ENCODE measurements around the gene KRTAP5-4.

KRTAP5-4 gene

DNA sequence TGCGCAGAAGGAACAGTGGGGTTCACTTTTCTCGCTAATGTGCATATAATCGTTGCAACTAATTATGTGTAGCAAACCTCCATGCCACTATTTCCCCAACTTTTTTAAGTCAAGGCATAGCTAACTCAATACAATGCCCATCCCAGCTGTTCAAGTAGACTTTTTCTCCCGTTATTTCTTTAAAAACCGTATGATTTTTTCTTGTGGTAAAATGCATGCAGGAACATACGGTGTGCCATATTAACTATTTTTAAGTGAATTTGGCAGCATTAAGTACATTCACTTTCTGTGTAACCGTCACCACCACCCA, 47.0 kb downstream of the KRTAP5-4 start:
- DNase-seq (ENCODE audit: low read depth), result no peak
- TF ChIP-seq, protein P1, sequence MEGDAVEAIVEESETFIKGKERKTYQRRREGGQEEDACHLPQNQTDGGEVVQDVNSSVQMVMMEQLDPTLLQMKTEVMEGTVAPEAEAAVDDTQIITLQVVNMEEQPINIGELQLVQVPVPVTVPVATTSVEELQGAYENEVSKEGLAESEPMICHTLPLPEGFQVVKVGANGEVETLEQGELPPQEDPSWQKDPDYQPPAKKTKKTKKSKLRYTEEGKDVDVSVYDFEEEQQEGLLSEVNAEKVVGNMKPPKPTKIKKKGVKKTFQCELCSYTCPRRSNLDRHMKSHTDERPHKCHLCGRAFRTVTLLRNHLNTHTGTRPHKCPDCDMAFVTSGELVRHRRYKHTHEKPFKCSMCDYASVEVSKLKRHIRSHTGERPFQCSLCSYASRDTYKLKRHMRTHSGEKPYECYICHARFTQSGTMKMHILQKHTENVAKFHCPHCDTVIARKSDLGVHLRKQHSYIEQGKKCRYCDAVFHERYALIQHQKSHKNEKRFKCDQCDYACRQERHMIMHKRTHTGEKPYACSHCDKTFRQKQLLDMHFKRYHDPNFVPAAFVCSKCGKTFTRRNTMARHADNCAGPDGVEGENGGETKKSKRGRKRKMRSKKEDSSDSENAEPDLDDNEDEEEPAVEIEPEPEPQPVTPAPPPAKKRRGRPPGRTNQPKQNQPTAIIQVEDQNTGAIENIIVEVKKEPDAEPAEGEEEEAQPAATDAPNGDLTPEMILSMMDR (conservative IDR thresholded peaks at IDR 0.05; ENCODE audit: low read length), result no peak
- no peak overlapping the region for H3K4me3 ChIP-seq (ENCODE audit: low read length)

DNA sequence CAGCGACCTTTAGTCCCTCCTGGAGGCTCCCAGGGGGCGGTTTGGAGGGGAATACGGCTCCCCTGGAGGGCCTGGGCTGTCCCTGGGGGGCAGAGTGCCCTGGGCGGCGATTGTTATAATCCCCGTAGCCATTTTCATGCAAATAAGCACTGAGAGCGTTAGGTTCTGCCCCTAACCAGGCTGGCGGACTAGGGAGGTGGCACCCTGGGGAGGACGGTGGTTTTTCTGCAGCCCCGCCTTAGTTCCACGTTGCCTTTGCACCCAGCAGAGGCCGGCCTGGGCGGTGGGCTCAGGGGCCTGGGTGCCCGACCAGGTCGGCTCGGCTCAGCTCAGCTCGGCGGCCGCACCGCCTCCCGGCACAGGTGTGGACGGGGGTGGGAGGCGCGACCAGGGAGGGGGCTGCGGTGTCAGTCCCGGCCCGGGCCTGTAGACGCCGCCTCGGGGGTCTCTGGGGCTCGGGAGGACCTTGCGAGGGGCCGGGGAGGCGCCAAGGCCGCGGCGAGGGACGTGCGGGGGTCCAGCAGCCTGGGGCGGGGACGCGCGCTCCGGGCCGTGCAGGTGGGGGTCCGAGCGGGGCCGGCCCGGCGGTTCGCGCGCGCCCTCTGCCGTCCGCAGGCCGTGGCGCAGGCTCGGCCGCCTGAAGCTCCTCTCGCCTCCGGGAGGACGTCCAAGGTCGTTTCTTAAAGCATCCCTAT, 47.6 kb downstream of the KRTAP5-4 start:
- peak; percentile 37 for DNase-seq (ENCODE audit: low read depth)
- no peak overlapping the region for H3K4me3 ChIP-seq (ENCODE audit: low read length)
- TF ChIP-seq, protein P1 (conservative IDR thresholded peaks at IDR 0.05; ENCODE audit: low read length), result peak; percentile 50

DNA sequence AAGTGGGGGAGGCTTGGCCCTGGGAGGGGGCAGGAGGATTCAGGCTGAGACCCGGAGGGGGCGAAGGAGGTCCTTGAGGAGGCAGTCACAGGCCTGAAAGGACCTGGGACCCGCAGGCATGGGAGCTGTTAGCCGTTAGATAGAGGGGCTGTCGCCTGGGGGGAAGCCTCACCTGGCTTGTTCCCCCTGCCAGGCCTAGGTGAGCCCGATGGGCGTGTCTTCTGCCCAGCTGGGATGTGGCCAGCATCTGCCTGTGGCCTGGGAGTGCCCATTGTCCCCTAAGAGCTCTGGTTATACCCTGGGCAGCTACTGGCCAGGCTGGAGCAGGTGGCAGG, 48.1 kb downstream of the KRTAP5-4 start:
- DNase-seq (ENCODE audit: low read depth), result no peak
- H3K4me3 ChIP-seq (ENCODE audit: low read length), result no peak overlapping the region
- TF ChIP-seq, protein P1 (conservative IDR thresholded peaks at IDR 0.05; ENCODE audit: low read length), result no peak

DNA sequence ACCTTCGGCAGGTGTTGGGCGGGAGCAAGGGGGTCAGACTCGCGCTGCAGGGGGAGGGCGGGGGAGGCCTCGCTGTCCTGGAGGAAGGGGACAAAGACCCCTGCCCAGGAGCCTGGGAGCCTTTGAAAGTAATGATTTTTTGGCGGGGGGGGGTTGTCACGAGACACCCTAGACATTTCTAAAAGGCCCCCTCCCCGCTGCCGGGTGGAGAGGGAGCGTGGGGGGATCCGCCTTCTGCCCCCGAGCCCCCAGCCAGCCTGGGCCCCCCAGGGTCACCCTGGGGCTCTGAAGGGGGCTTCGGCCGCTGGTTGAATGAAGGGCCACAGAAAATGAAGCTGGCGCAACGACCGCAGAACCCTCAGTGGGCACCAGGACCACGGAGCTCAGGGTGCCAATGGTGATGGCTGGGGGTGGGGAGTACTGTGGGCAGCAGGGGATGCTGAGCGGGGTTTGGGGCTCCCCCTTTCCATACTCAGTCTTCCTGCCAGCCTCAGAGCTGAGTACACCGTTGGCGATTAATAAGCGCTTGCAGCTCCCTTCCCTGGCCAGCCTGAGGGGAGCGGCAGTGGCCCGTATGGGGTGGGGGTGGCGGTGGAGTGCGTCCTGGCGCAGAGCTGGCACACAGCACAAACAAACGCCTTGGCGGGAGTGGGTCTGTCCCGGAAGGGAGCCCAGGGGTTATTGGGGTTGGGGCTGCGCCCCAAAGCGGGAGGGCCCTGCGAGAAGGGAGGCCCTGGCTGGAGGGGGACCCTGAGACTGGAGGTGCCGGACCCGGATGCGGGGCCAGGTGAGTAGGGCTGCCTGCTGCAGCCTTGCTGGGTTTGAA, 48.6 kb downstream of the KRTAP5-4 start:
- no peak overlapping the region for H3K4me3 ChIP-seq (ENCODE audit: low read length)
- TF ChIP-seq, protein P1 (conservative IDR thresholded peaks at IDR 0.05; ENCODE audit: low read length), result no peak
- no peak for DNase-seq (ENCODE audit: low read depth)

DNA sequence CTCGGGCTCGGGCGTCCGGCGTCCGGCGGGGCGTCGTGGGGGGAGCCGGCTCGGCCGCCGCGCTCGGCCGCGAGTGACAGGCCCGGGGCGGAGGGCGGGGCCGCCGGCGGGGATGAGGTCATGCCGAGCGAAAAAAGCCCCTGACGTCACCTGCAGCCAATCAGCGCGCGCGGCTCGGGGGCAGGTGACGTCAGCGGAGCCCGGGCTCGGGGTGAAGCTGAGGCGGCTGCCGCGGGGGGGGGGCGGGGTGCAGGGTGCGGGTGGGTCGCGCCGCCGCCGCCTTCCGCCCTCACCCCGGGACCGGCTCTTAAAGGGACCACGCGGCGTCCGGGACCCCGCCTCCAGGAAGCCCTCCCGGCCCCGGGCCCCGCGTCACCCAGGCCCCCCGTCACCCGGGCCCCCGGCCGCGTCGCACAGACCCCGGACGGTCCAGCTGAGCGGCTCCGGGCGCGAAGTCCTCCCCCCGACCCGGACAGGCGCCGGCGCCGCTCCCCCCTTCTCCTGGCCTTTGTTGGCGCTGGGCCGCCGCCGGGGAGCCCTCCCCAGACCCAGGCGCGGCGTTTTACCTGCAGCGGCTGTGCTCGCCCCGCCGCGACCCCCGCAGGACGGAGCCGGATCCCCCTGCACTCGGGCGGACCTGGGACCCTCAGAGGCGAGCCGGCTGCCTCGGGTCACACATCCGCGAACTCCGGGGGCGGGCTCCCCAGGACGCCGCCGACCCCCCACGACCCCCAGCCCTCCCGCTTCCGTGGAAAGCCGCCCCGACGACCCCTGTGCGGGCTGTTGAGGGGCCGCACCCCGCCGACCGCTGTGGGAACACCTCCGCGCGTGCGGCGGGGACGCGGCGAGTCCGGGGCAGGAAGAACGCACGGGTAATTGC, 49.5 kb downstream of the KRTAP5-4 start, which contains the start of gene DUSP8:
Gene DUSP8, minus strand, starts transcription at position 75 of the 880 bp plus-strand sequence. CDS start 6,445 bp downstream, outside the sequence.
- peak within 1 kb of the TSS; percentile 34 for H3K4me3 ChIP-seq (ENCODE audit: low read length)
- DNase-seq (ENCODE audit: low read depth), result peak; percentile 67
- TF ChIP-seq, protein P1 (conservative IDR thresholded peaks at IDR 0.05; ENCODE audit: low read length), result no peak

DNA sequence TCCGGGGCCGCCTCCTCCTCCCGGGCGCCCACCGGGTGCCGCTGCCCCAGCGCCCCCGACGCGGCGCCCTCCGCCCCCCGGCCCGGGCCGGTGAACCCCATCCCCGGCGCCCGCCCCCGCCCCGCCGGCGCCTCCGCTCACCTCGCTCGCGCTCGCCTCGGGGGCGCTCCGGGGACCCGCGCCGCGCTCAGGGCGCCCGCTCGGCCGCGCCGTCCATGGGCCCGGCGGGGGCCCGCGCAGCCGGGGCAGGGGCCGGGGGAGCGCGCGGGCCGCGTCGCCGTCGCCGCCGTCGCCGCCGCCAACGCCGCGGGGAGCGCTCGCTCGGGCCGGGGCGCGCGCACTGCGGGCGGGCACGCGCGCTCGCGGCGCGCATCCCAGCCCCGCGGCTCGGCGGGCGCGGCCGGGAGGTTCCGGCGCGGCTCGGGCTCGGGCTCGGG, 50.2 kb downstream of the KRTAP5-4 start:
- no peak for DNase-seq (ENCODE audit: low read depth)
- TF ChIP-seq, protein P1 (conservative IDR thresholded peaks at IDR 0.05; ENCODE audit: low read length), result no peak
- H3K4me3 ChIP-seq (ENCODE audit: low read length), result no peak overlapping the region

Data from AG10803 (cell line).